HG02938 (cell line): ENCODE measurements around the gene CCL17.
"Not testable (repeated sequence)": the region's sequence is repeated elsewhere in the genome, so short reads cannot be mapped to it uniquely, and the experiment has no call there.

ENCODE experiments used
- ATAC-seq: cut with Tn5 transposase; IDR thresholded peaks from one replicate; pipeline ENCODE4 v1.9.1; 2021; ENCODE audit warnings: mild to moderate bottlenecking, moderate library complexity; ENCODE audit not compliant: unreplicated experiment

CCL17 gene

DNA sequence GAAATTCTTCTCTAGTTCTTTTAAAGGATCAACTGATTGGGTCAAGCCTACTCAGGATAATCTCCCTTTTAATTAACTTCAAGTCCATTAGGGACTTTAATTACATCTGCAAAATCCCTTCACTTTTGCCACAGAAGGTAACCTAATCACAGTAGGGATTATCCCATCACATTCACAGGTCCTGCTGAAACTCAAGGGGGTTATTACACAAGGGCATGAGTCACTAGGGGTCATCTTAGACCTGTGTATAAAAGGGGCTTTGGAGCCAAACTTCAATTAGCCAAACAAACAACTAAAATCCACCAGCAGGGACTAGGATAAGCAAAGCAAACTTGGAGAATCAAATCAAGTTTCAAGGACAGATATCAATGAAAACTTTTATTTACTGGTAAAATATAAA is 23.3 kb downstream of the CCL17 start:
- no peak for ATAC-seq

- ATAC-seq = no peak
Measured at GRCh38 chr16:57430955-57431354, 26.4 kb downstream of the CCL17 start.

- no peak for ATAC-seq
Measured at GRCh38 chr16:57432505-57432904, 27.9 kb downstream of the CCL17 start.

DNA sequence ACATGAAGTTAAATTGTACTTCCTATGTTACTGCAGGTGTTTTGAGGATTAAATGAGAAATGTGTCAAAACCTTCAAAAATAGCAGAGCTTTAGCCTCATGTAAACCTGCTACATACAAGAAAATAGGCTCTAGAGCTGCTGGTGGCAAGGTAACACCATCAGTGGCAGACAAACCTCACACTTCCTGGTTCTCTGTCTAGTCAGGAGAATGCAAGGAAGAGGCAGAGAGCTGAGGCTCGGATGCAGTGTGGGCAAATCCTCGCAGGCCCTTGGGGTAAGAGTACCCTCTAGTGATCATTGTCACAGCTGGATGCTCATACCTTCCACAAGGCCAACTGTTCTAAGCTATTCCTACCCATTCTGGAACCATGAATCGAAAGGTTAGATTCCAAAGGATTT is 28.4 kb downstream of the CCL17 start:
- ATAC-seq = no peak

DNA sequence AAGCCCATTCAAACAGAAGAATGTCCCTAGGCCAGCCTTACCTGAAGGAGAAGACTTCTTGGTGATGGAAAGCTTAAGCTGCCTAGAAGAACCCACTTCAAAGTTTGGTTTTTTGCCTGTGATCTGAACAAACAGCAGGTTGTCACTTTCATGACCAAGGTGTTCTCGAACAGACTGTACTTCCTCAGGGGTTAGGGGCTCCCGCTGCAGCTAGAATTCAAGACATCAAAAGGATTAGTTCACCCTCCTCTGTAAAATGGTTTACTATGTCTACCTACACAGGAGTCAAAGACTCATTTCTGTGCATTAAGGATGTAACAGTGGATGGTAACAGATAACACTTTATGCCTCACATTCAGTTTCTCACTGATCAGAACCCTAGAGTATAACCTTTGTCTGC is 29.4 kb downstream of the CCL17 start:
- no peak for ATAC-seq

GRCh38 chr16:57435838-57436237 is 31.3 kb downstream of the CCL17 start:
- ATAC-seq = no peak

DNA sequence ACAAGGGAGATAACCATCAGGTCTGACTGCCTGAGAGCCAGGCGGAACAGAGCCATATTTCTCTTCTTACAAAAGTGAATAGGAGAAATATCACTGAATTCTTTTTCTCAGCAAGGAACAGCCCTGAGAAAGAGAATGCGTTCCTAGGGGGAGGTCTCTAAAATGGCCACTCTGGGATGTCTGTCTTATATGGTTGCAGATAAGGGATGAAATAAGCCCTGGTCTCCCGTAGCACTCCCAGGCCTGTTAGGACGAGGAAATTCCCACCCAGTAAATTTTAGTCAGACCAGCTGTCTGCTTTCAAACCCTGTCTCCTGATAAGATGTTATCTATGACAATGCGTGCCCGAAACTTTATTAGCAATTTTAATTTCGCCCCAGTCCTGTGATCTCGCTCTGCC is 35.4 kb downstream of the CCL17 start:
- ATAC-seq = not testable (repeated sequence)

- ATAC-seq = not testable (repeated sequence)
Measured at GRCh38 chr16:57440551-57440950, 36.0 kb downstream of the CCL17 start.

DNA sequence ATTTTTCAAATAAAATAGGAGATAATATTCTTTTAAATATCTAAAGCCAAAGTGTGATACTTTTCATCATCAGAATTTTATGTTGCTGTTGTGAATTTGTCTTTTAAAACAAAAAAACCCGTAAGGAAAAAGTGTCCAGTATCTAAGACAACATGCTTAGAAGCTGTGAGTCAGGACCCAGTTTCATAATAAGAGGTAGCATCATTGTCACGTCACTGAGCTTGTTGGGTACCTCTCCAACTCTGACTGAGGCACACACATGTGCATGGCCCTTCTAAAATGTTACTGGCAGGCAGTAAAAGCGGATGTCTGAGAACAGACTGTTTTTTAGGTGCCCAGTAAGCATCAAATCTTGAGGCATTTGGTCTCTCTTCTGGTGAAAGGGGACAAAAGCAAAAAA is 40.1 kb downstream of the CCL17 start:
- ATAC-seq = no peak

DNA sequence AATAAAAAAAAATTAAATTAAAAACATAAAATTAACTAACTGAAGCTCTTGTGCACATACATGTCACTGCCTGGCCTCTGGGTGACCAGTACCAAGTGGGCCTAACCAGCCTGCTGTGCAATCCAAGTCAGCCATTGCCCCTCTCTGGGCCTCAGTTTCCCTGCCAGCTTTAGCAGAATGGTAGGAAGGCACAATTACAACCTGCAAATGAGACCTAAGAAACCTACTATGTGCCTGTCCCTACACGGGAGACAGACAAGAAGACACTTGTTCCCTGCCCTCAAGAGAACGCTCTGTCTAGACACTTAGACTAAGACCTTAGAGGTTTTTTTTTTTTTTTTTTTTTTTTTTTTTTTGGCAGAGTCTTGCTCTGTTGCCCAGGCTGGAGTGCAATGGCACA is 40.9 kb downstream of the CCL17 start:
- no peak for ATAC-seq

DNA sequence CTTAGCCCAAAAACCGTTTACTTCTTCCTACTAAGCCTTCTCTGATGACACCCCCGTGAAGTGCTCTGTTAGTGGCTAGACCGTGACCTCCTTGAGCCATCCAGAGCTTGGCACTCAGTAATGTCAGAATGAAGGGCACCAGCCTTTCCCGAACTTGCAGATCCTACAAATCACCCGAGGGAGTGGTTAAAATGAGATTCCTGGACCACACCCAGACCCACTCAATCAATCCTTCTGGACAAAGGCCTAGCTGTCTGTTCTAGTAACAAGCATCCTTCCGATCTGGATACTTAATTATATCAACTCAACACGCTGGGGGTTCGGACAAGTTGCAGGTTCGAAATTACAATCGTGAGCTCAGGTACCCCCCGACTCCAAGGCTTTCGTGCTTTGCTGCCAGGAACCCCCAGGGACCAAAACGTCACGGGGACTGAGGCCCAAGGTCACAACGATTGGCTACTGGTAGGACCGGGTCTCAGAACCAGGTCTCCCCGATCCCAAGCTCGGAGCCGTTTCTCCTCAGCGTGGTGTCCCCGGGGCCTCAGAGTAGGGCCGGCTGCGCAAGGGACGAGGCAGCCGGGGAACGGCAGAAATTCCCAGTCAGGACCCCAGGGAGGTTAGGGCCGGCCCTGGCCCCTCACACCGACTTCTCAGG is 42.1 kb downstream of the CCL17 start:
- peak; percentile 39 for ATAC-seq

GRCh38 chr16:57447186-57447962 is 42.8 kb downstream of the CCL17 start, which contains the start of the genes CIAPIN1 and COQ9:
Gene CIAPIN1, minus strand, starts transcription at chr16:57447385. Its CDS starts 6,457 bp downstream, at chr16:57440928.
Gene COQ9, plus strand, starts transcription at chr16:57447479. Its CDS starts 27 bp downstream, at chr16:57447506.
- peak; percentile 93 for ATAC-seq

DNA sequence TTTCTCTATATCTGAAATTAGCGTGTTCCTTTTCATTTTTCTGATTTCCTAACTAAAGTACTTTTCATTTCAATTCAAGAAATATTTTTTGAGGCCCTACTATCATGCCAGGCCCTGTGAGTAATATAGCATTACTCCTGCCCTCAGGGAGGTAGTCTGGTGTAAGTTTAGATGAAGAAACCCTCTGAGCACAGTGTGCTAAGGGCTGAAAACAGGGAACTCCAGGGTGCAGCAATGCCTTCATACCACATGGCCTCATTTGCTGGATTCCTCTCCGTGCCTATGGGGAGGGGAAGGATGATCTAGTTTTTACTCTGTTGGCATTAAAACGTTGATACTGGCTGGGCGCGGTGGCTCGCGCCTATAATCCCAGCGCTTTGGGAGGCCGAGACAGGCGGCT is 47.5 kb downstream of the CCL17 start:
- ATAC-seq = no peak

DNA sequence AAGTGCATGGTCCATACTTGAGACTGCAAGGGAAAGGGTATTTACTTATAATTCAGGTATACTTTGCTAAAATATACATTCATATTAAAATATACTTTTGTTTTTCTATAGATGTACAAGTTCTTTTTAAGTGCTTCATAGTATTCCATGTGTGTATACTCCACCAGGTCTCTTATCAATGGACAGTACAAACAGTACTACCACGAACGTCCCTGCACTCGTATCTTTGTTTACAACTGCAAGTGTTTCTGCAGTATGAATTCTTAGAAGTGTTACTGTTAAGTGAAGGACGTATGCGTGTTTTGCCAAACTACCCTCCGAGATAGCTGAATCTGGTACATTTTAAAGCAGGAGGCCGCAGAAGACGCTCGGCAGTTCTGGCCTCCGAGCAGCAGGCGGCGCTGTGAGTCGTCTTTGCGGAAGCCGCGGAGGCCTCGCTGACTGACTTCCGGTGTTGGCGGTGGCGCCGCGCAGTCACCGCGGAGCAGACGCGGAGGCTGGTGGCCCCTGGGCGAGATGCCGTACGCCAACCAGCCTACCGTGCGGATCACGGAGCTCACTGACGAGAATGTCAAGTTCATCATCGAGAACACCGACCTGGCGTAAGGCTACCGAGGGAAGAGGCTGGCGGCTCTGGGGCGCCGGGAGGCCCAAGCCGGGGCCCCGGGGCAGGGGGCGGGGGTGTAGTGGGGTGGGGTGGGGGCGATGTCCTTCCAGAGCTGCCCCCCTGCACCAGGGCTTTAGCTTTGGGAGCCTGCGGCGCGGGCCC is 57.8 kb downstream of the CCL17 start, which contains the start of gene POLR2C:
TSS of gene POLR2C (plus strand) at position 471 of the 769 bp plus-strand sequence. CDS start at position 517, 46 bp downstream.
- ATAC-seq = peak; percentile 79

- no peak for ATAC-seq
Measured at GRCh38 chr16:57462978-57463362, 58.4 kb downstream of the CCL17 start.

- ATAC-seq = no peak
Measured at GRCh38 chr16:57464523-57464922, 60.0 kb downstream of the CCL17 start.
